ENCODE results near the gene SMIM22. TPM values are rescaled to one million over a fixed set of nuclear protein-coding genes. Genes with fewer than 3 reads are reported as not detected.
A peak's percentile ranks its signal among the peaks of the same experiment; 100 is the strongest.

SMIM22 gene
- total and polyA plus RNA-seq, 2 of the 8 experiments (the other 6 are each of a cell fraction or from before 2014, with no cell fraction given), result not detected

DNA sequence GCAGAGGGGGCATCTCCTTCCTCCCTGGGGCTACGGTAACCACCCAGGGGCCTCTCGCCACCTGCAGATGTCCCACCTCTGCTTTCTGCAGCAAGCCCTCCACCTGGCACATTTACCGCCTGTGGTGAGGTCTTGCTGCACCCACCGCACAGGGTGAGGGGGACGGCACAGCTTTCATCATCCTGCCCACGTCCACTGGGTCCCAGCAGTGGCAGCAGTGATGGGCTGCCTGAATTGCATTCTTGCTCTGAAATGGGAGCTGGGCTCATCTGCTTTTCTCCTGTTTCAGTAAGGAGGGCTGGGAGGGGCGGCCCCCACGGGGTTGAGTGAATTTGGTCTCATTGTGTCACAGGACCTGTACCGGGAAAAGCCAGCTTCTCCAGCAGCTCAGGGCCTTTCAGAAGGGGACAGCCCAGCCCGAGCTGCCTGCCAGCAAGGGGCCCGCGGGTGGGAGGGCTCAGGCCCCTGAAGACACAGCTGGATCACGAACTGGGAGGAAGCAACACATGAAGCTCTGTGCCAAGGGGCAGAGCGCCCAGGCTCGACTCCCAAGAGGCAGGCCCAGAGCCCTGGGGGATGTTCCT, 48.1 kb upstream of the SMIM22 start:
- ChIA-PET CTCF (ENCODE audit: partially characterized antibody) (interaction anchor here (0.8 to 1.7 kb wide), 4 partner anchors 10 to 51 kb away, joined by 3 to 6 read pairs (median 3); no protein-coding TSS in a partner anchor), POLR2A (ENCODE audit: partially characterized antibody) (interaction anchor here (0.7 to 3.2 kb wide), 9 partner anchors 11 to 80 kb away, joined by 3 to 30 read pairs (median 4); partner anchors contain the start of genes ANKS3, DNAAF8 and SMIM22)
- H3K79me2 ChIP-seq (ENCODE audit: control insufficient read depth in 1 of 2, insufficient read depth in 2 of 2, low read length in 2 of 2), result no peaks in the 10 kb centered on the region
- H2BK5ac ChIP-seq (ENCODE audit: low read depth, low read length), result no peak overlapping the region
- H4K91ac ChIP-seq (replicated peaks; ENCODE audit: insufficient read length, low read length), result no peak overlapping the region
- H3K56ac ChIP-seq (replicated peaks; ENCODE audit: insufficient read length, low read depth, low read length), result no peak overlapping the region
- H3K4me3 ChIP-seq (ENCODE audit: extremely low read depth in 1 of 4, insufficient read depth in 2 of 4, low read depth in 3 of 4, low read length in 4 of 4), result no peak overlapping the region
- no peak overlapping the region for H3K9ac ChIP-seq (replicated peaks in 1 of 4; ENCODE audit: extremely low read depth in 1 of 4, low read depth in 3 of 4, low read length in 3 of 4)
- H3K23me2 ChIP-seq (ENCODE audit: low read depth, low read length), result no peaks in the 10 kb centered on the region
- H3K4me2 ChIP-seq (ENCODE audit: insufficient read depth in 1 of 2, low read depth in 2 of 2, low read length in 2 of 2), result no peak overlapping the region
- WGBS, 2 experiments (ENCODE audit: extremely low coverage in 1 of 2, insufficient coverage in 1 of 2, insufficient read length in 1 of 2, insufficient replicate concordance in 2 of 2, low coverage in 1 of 2, low lambda C conversion rate in 2 of 2, missing lambda C conversion rate in 1 of 2), result 90% methylated on average over 14 of the region's 15 CpGs; no CpG with 5 or more reads in 1 of the 2 experiments
- no peaks in the 10 kb centered on the region for H3K79me1 ChIP-seq (ENCODE audit: low read depth, low read length)
- FAIRE-seq (no peak), DNase-seq (ENCODE audit: low read depth in 1 of 2, low spot score in 2 of 2) (no peak)
- peak overlapping the region; percentile 75; the same call in 1 of the 2 replicates for H4K8ac ChIP-seq (ENCODE audit: extremely low read depth, insufficient read depth, low read length)
- peak overlapping the region; percentile 75; the same call in 1 of the 2 replicates for H2AK5ac ChIP-seq (ENCODE audit: low read depth, low read length)
- H3K18ac ChIP-seq (ENCODE audit: extremely low read depth, low read length), result no peak overlapping the region
- H4K5ac ChIP-seq (ENCODE audit: insufficient read length, low read depth, low read length), result no peak overlapping the region
- no peak overlapping the region for H3K27ac ChIP-seq (ENCODE audit: low read depth, low read length)
- no peak overlapping the region for H3K14ac ChIP-seq (ENCODE audit: insufficient read length)
- no peak overlapping the region for H3K23ac ChIP-seq (ENCODE audit: insufficient read length)
- H4K20me1 ChIP-seq (replicated peaks in 1 of 2; ENCODE audit: control insufficient read depth in 1 of 2, insufficient read depth in 2 of 2, low read length in 2 of 2), result no peaks in the 10 kb centered on the region
- no peaks in the 10 kb centered on the region for H3K9me3 ChIP-seq (ENCODE audit: insufficient read depth in 2 of 2, low read depth in 1 of 2, low read length in 1 of 2)
- H2AFZ ChIP-seq (ENCODE audit: low read length), result no peak overlapping the region
- no peak overlapping the region for H2BK20ac ChIP-seq (ENCODE audit: low read length)
- H3K4me1 ChIP-seq (replicated peaks in 1 of 4; ENCODE audit: control insufficient read depth in 3 of 4, insufficient read depth in 4 of 4, low read length in 3 of 4), result peaks cover 4 to 9% (median 6%) of the 10 kb centered on the region in 4 experiments
- H3K36me3 ChIP-seq (ENCODE audit: control insufficient read depth in 2 of 4, insufficient read depth in 4 of 4, low read length in 3 of 4), result peaks cover 2 to 10% (median 6%) of the 10 kb centered on the region in 4 experiments; a peak in 5 of 8 replicates
- H3K4ac ChIP-seq (replicated peaks; ENCODE audit: insufficient read length, low read depth, low read length), result no peak overlapping the region
- no peak overlapping the region for H2BK120ac ChIP-seq (replicated peaks; ENCODE audit: low read depth, low read length)
- 0 out of 2 replicates have a peak overlapping the region, but pooled peaks have one; percentile 39 for H2BK12ac ChIP-seq (ENCODE audit: low read depth, low read length)
- no peaks in the 10 kb centered on the region for H3K27me3 ChIP-seq (replicated peaks in 1 of 4; ENCODE audit: control insufficient read depth in 3 of 4, extremely low read depth in 1 of 4, insufficient read depth in 3 of 4, low read length in 3 of 4)
- no peak overlapping the region for H2BK15ac ChIP-seq (ENCODE audit: low read length)
- TF ChIP-seq BACH1 (IDR thresholded peaks at IDR 0.05; ENCODE audit: low read length), result no peak
- TF ChIP-seq RFX5 (IDR thresholded peaks at IDR 0.05; ENCODE audit: borderline replicate concordance, low read depth, low read length), result no peak
- TF ChIP-seq SP1 (IDR thresholded peaks at IDR 0.05; ENCODE audit: low read depth, low read length), result no peak
- TF ChIP-seq SP4 (IDR thresholded peaks at IDR 0.05; ENCODE audit: low read length), result no peak
- no peak for TF ChIP-seq TAF7 (optimal IDR thresholded peaks at IDR 0.05; ENCODE audit: borderline replicate concordance, low read depth, low read length)
- TF ChIP-seq NANOG (IDR thresholded peaks at IDR 0.05; ENCODE audit: insufficient read depth, low read depth, low read length, poor library complexity, severe bottlenecking), result no peak
- no peak for TF ChIP-seq CTBP2 (IDR thresholded peaks at IDR 0.05; ENCODE audit: borderline replicate concordance, insufficient read depth, insufficient read length, low read length)
- TF ChIP-seq HDAC6 (IDR thresholded peaks at IDR 0.05; ENCODE audit: low read depth, low read length), result no peak
- TF ChIP-seq GTF2F1 (IDR thresholded peaks at IDR 0.05; ENCODE audit: borderline replicate concordance, low read depth, low read length), result no peak
- TF ChIP-seq, protein P1, sequence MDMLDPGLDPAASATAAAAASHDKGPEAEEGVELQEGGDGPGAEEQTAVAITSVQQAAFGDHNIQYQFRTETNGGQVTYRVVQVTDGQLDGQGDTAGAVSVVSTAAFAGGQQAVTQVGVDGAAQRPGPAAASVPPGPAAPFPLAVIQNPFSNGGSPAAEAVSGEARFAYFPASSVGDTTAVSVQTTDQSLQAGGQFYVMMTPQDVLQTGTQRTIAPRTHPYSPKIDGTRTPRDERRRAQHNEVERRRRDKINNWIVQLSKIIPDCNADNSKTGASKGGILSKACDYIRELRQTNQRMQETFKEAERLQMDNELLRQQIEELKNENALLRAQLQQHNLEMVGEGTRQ (IDR thresholded peaks at IDR 0.05; ENCODE audit: low read length), result no peak
- TF ChIP-seq TBP (IDR thresholded peaks at IDR 0.05; ENCODE audit: low read depth, low read length), result no peak
- no peak for TF ChIP-seq HDAC2 (IDR thresholded peaks at IDR 0.05; ENCODE audit: borderline replicate concordance in 1 of 2, low read depth in 2 of 2, low read length in 2 of 2)

Data from H1 (cell line).